ENCODE results near the gene HRH3.

DNA sequence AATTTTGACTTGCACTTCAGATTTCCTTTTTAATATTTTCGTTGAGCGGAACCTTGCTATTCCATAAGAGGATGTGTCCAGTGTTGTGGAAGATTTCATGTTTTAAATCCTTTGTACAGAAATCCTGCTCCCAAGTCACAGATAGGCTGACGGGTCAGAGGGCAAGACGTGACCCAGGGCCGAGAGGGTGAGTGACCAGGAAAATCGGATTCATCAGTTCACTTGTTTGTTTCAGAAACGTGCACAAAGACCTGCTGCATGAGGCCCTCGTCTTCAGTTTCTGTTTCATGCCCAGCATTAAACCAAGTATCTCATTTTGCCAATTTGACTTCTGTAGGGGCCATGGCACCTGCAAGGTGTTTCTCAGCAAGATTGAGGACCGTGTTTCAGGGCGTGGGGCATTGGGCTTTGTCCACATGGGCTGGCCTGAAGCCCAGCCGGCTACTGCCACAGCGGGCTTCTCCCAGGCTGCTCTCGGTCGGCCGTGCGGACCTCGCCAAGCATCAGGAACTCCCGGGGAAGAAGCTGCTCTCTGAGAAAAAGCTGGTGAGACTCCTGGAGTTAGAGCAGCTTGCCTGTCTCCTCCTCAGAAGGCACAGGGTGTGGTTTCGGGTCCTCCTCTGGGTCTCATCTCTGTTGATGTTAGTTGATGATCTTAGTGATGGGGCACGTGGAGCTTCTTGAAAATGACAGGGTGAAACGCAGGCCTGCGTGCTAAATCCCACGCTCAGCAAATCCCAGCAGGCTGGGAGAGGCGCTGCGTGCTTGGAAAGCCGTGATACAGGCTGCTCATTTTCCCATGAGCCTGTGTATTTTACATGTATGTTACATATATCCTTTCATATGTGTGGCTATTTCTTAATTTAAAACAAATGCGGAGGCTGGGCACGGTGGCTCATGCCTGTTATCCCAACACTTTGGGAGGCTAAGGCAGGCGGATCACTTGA lies 26.7 kb downstream of the HRH3 start:
- no peak for TF ChIP-seq RAD21 (conservative IDR thresholded peaks at IDR 0.05)
- TF ChIP-seq, protein P1, sequence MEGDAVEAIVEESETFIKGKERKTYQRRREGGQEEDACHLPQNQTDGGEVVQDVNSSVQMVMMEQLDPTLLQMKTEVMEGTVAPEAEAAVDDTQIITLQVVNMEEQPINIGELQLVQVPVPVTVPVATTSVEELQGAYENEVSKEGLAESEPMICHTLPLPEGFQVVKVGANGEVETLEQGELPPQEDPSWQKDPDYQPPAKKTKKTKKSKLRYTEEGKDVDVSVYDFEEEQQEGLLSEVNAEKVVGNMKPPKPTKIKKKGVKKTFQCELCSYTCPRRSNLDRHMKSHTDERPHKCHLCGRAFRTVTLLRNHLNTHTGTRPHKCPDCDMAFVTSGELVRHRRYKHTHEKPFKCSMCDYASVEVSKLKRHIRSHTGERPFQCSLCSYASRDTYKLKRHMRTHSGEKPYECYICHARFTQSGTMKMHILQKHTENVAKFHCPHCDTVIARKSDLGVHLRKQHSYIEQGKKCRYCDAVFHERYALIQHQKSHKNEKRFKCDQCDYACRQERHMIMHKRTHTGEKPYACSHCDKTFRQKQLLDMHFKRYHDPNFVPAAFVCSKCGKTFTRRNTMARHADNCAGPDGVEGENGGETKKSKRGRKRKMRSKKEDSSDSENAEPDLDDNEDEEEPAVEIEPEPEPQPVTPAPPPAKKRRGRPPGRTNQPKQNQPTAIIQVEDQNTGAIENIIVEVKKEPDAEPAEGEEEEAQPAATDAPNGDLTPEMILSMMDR (IDR thresholded peaks at IDR 0.05; ENCODE audit: poor library complexity, severe bottlenecking): no peak
